C4-2B (cell line): ENCODE results near the gene NUDT1.

Source experiments
- ZFX ChIP-seq: fragments of 450-650 bp; IDR thresholded peaks from 2 replicates; pipeline ENCODE4 v1.6.1; 2017
- TF ChIP-seq, protein P1 (sequence below): fragments of 450-650 bp; conservative IDR thresholded peaks from 2 replicates; pipeline ENCODE4 v1.5.1; 2017; ENCODE audit warnings: mild to moderate bottlenecking

GRCh38 chr7:2288503-2288902, 46.5 kb downstream of the NUDT1 start:
- TF ChIP-seq, protein P1, sequence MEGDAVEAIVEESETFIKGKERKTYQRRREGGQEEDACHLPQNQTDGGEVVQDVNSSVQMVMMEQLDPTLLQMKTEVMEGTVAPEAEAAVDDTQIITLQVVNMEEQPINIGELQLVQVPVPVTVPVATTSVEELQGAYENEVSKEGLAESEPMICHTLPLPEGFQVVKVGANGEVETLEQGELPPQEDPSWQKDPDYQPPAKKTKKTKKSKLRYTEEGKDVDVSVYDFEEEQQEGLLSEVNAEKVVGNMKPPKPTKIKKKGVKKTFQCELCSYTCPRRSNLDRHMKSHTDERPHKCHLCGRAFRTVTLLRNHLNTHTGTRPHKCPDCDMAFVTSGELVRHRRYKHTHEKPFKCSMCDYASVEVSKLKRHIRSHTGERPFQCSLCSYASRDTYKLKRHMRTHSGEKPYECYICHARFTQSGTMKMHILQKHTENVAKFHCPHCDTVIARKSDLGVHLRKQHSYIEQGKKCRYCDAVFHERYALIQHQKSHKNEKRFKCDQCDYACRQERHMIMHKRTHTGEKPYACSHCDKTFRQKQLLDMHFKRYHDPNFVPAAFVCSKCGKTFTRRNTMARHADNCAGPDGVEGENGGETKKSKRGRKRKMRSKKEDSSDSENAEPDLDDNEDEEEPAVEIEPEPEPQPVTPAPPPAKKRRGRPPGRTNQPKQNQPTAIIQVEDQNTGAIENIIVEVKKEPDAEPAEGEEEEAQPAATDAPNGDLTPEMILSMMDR: no peak
- TF ChIP-seq ZFX: no peak
